GM10266 (cell line): ENCODE measurements around the gene SPHK2.

ENCODE experiments used
- DNase-seq: peaks from one replicate; pipeline ENCODE4 v3.0.0; 2012; ENCODE audit errors: extremely low spot score
- CTCF ChIP-seq: IDR thresholded peaks from 2 replicates; pipeline ENCODE4 v1.5.1; 2012; ENCODE audit warnings: mild to moderate bottlenecking, low read depth; ENCODE audit not compliant: control insufficient read depth, insufficient read depth; ENCODE audit errors: missing control alignments

Gene SPHK2

GRCh38 chr19:48635966-48636858 lies 16.9 kb downstream of the SPHK2 start:
- no peak for DNase-seq
- TF ChIP-seq CTCF: no peak

- no peak for TF ChIP-seq CTCF
- DNase-seq: peak; percentile 47
These were observed 17.6 kb downstream of the SPHK2 start, which contains the start of gene DBP for GRCh38 chr19:48636859-48637448. Gene DBP (minus strand): TSS chr19:48637379. CDS start chr19:48636994, 385 bp downstream.

GRCh38 chr19:48637449-48637947 lies 18.2 kb downstream of the SPHK2 start:
- peak; percentile 96 for DNase-seq
- TF ChIP-seq CTCF: no peak

- peak; percentile 86 for DNase-seq
- peak; percentile 13 for TF ChIP-seq CTCF
These were observed 18.9 kb downstream of the SPHK2 start for GRCh38 chr19:48637948-48638830.

- no peak for DNase-seq
These were observed 19.6 kb downstream of the SPHK2 start for GRCh38 chr19:48638831-48639381.

More at GRCh38 chr19:48638831-48639381, 19.6 kb downstream of the SPHK2 start:
- no peak for TF ChIP-seq CTCF
